Dendritic cell treated with granulocyte-macrophage colony-stimulating factor and Interleukin-4, amounts not matched to agents 40 ng/mL and 50 ng/mL, for 4 days (primary cell): Measurements from ENCODE around the gene SART1.
"Not testable (repeated sequence)": the region's sequence is repeated elsewhere in the genome, so short reads cannot be mapped to it uniquely, and the experiment has no call there.

Source experiments
- H3K27ac Mint-ChIP-seq: one replicate; pipeline ENCODE4 v1.8.0; 2022; ENCODE audit warnings: mild to moderate bottlenecking, mixed read lengths
- H3K27me3 Mint-ChIP-seq: one replicate; pipeline ENCODE4 v1.8.0; 2022; ENCODE audit warnings: mild to moderate bottlenecking, mixed read lengths
- H3K36me3 Mint-ChIP-seq: one replicate; pipeline ENCODE4 v1.8.0; 2022; ENCODE audit warnings: low read depth, mixed read lengths
- H3K4me1 Mint-ChIP-seq: one replicate; pipeline ENCODE4 v1.8.0; 2022; ENCODE audit warnings: low read depth, mixed read lengths
- H3K4me3 Mint-ChIP-seq: one replicate; pipeline ENCODE4 v1.8.0; 2022; ENCODE audit warnings: mild to moderate bottlenecking, moderate library complexity, mixed read lengths
- H3K9me3 Mint-ChIP-seq: one replicate; pipeline ENCODE4 v1.8.0; 2022; ENCODE audit warnings: mixed read lengths
- intact Hi-C: fragments of 100-400 bp; cut with micrococcal nuclease; formaldehyde crosslinking; loops from one replicate; pipeline ENCODE4 v1.15.0; 2022

SART1 gene

GRCh38 chr11:66015454-66015881 lies 53.9 kb downstream of the SART1 start:
- Mint-ChIP-seq H3K27ac (no peak overlapping the region), H3K36me3 (peaks cover 17% of the 10 kb centered on the region), H3K4me1 (peaks cover 35% of the 10 kb centered on the region), H3K4me3 (no peak overlapping the region), H3K9me3 (no peaks in the 10 kb centered on the region), H3K27me3 (peaks cover 22% of the 10 kb centered on the region)
- intact Hi-C loops: no loop called here

- Mint-ChIP-seq H3K36me3 (peaks cover 17% of the 10 kb centered on the region), H3K9me3 (no peaks in the 10 kb centered on the region), H3K27me3 (peaks cover 15% of the 10 kb centered on the region), H3K27ac (no peak overlapping the region), H3K4me1 (peaks cover 42% of the 10 kb centered on the region), H3K4me3 (no peak overlapping the region)
- intact Hi-C loops: no loop called here
These were observed 54.6 kb downstream of the SART1 start for GRCh38 chr11:66015936-66016792.

- H3K4me3 Mint-ChIP-seq: no peak overlapping the region
- H3K36me3 Mint-ChIP-seq: peaks cover 17% of the 10 kb centered on the region
- peaks cover 48% of the 10 kb centered on the region for H3K4me1 Mint-ChIP-seq
- H3K27me3 Mint-ChIP-seq: peaks cover 9% of the 10 kb centered on the region
- intact Hi-C loops: no loop called here
- no peaks in the 10 kb centered on the region for H3K9me3 Mint-ChIP-seq
- H3K27ac Mint-ChIP-seq: no peak overlapping the region
These were observed 55.3 kb downstream of the SART1 start for GRCh38 chr11:66016793-66017177.

- Mint-ChIP-seq H3K27ac (no peak overlapping the region), H3K9me3 (no peaks in the 10 kb centered on the region), H3K4me3 (no peak overlapping the region), H3K4me1 (peaks cover 53% of the 10 kb centered on the region), H3K27me3 (peaks cover 4% of the 10 kb centered on the region), H3K36me3 (peaks cover 17% of the 10 kb centered on the region)
- intact Hi-C loops: no loop called here
These were observed 55.8 kb downstream of the SART1 start for GRCh38 chr11:66017321-66017720.

- Mint-ChIP-seq H3K4me3 (peak overlapping the region; percentile 67), H3K4me1 (peaks cover 37% of the 10 kb centered on the region), H3K9me3 (no peaks in the 10 kb centered on the region), H3K27ac (peak overlapping the region; percentile 72), H3K36me3 (peaks cover 17% of the 10 kb centered on the region), H3K27me3 (peaks cover 15% of the 10 kb centered on the region)
- intact Hi-C loops: no loop called here
These were observed 58.7 kb downstream of the SART1 start for GRCh38 chr11:66020212-66020611.

GRCh38 chr11:66020618-66021357 lies 59.3 kb downstream of the SART1 start:
- Mint-ChIP-seq H3K4me1 (peaks cover 33% of the 10 kb centered on the region), H3K36me3 (peaks cover 17% of the 10 kb centered on the region), H3K4me3 (peak overlapping the region; percentile 67), H3K27me3 (peaks cover 15% of the 10 kb centered on the region), H3K27ac (peak overlapping the region; percentile 72), H3K9me3 (no peaks in the 10 kb centered on the region)
- intact Hi-C loops: no loop called here

- H3K36me3 Mint-ChIP-seq: peaks cover 3% of the 10 kb centered on the region
- H3K4me3 Mint-ChIP-seq: peak overlapping the region; percentile 24
- H3K27ac Mint-ChIP-seq: peak overlapping the region; percentile 72
- H3K4me1 Mint-ChIP-seq: peaks cover 31% of the 10 kb centered on the region
- peaks cover 17% of the 10 kb centered on the region for H3K27me3 Mint-ChIP-seq
- intact Hi-C loops: no loop called here
- H3K9me3 Mint-ChIP-seq: no peaks in the 10 kb centered on the region
These were observed 61.1 kb downstream of the SART1 start for GRCh38 chr11:66022401-66023185.

GRCh38 chr11:66023186-66023440 lies 61.6 kb downstream of the SART1 start:
- H3K4me3 Mint-ChIP-seq, intact Hi-C loops, H3K27ac Mint-ChIP-seq, H3K9me3 Mint-ChIP-seq, H3K36me3 Mint-ChIP-seq: not testable (repeated sequence)
- Mint-ChIP-seq H3K27me3 (peaks cover 22% of the 10 kb centered on the region), H3K4me1 (peaks cover 30% of the 10 kb centered on the region)

- Mint-ChIP-seq H3K36me3 (no peaks in the 10 kb centered on the region), H3K4me1 (peaks cover 18% of the 10 kb centered on the region), H3K27me3 (peaks cover 35% of the 10 kb centered on the region), H3K4me3 (no peak within 1 kb of the TSS), H3K9me3 (no peaks in the 10 kb centered on the region), H3K27ac (no peak within 1 kb of the TSS)
- intact Hi-C loops: no loop called here
These were observed 64.5 kb downstream of the SART1 start, which contains the start of gene CATSPER1 for GRCh38 chr11:66026017-66026529. Gene CATSPER1 (minus strand): TSS chr11:66026479. CDS start chr11:66026379, 100 bp downstream.
